HL-60 (cell line): Measurements from ENCODE around the gene ETV7.

Source experiments
- POLR2AphosphoS5 ChIP-seq: IDR thresholded peaks from 2 replicates; pipeline ENCODE4 v1.6.1; 2012; ENCODE audit warnings: low read depth
- TF ChIP-seq, protein P1 (sequence below): IDR thresholded peaks from one replicate; pipeline ENCODE4 v1.5.1; 2011; ENCODE audit warnings: low read length, control low read depth, inconsistent platforms; ENCODE audit not compliant: insufficient read depth

DNA sequence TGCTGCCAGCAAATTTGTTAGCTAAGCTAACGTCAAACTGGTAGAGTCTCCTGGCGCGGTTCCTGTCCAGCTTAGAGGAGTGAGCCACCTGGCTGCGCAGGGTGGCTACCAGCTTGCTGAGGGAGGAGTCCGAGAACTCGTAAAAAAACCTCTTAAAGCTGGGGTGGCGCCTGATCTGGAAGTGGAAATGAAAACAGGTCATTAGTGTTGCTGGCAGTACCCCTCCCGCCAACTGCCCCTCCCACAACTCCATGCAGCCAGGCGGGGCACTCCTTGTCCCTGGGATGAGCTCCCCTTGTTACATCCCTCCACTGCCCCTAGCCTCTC is 68.1 kb downstream of the ETV7 start:
- TF ChIP-seq, protein P1, sequence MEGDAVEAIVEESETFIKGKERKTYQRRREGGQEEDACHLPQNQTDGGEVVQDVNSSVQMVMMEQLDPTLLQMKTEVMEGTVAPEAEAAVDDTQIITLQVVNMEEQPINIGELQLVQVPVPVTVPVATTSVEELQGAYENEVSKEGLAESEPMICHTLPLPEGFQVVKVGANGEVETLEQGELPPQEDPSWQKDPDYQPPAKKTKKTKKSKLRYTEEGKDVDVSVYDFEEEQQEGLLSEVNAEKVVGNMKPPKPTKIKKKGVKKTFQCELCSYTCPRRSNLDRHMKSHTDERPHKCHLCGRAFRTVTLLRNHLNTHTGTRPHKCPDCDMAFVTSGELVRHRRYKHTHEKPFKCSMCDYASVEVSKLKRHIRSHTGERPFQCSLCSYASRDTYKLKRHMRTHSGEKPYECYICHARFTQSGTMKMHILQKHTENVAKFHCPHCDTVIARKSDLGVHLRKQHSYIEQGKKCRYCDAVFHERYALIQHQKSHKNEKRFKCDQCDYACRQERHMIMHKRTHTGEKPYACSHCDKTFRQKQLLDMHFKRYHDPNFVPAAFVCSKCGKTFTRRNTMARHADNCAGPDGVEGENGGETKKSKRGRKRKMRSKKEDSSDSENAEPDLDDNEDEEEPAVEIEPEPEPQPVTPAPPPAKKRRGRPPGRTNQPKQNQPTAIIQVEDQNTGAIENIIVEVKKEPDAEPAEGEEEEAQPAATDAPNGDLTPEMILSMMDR: no peak
- TF ChIP-seq POLR2AphosphoS5: no peak
